ENCODE data around the gene SCGB3A1. TPM values are rescaled to one million over a fixed set of nuclear protein-coding genes. Genes with fewer than 3 reads are reported as not detected.
A peak's percentile ranks its signal among the peaks of the same experiment; 100 is the strongest.

SCGB3A1 gene
- total RNA-seq, 2 donors from 2014 or later: not detected

DNA sequence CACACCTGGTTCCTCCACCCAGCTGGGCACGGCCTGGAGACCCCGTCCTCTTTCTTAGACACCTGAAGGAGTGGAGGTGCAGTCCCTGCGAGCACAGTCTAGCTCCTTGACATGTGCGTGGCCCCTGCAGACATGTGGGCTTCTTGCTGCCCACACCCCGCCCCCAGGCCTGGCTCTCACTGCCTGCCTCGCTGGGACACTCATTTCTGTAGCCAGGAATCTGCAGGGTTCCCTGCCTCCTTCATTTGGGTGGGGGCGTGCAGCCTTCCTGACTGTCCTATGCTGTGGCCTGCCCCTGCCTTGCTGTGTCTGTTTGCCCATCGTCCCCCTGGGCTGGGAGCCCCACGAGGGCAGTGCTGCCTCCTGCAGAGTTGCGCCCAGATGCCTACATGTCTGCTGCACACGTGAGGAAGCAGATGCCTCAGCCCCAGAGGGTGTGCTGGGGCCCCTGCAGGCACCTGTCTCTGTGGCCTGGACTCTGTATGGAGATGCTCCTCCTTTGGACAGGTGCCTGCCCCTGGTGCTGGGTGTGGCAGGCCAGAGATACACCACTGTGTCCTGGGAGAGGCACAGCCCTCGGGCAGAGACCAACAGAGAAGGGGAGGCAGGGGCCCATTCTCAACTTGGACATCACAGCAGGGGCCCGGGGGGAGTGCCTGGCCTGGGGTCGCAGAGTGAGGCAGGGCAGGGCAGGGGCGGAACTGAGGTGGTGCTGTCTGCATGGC lies 35.5 kb upstream of the SCGB3A1 start:
- no peak for ATAC-seq
- intact Hi-C loops (cut with DNase I): no loop called here

DNA sequence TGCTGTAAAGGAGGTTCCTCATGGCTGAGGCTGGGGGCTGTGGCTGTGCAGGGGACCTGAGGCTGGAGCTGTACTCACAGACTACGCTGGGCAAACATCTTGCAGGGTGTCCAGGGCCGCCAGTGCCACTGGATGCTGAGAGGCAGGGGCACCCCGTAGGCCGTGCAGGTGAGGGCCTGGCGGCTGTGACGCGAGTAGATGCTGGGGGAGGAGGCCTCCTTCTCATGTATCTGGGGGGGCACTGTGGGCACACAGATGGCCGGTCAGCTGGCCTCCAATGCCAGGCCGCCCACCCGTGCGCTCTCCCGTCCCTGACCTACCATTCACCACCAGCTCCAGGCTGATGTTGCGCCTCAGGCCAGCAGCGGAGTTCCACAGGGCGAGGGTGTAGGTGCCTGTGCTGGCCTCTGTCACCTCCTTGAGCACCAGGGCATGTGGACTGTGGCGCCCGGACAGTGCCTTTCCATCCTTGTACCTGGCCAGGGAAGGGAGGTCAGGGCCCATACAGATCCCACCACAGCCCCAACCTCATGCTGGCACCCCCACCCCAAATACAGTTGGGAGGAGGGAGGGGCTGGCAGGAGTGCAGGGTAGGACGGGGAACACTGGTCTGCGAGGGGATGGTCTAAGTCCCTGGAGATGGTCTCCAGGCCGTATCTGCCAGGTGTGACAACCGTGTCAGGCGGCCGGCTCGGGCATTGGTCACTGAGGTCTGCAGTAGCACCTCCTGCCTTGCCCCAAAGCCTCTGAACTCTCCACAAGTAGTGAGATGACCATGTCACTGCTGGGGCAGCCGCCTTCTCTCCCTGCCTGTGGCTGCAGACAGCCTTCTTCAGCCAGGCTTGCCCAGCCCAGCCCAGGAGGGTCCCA lies 34.7 kb upstream of the SCGB3A1 start:
- no peak for DNase-seq
- no peak for ATAC-seq
- intact Hi-C loops (cut with DNase I): no loop called here

More for the DNA sequence above, 35.5 kb upstream of the SCGB3A1 start:
- DNase-seq: no peak

DNA sequence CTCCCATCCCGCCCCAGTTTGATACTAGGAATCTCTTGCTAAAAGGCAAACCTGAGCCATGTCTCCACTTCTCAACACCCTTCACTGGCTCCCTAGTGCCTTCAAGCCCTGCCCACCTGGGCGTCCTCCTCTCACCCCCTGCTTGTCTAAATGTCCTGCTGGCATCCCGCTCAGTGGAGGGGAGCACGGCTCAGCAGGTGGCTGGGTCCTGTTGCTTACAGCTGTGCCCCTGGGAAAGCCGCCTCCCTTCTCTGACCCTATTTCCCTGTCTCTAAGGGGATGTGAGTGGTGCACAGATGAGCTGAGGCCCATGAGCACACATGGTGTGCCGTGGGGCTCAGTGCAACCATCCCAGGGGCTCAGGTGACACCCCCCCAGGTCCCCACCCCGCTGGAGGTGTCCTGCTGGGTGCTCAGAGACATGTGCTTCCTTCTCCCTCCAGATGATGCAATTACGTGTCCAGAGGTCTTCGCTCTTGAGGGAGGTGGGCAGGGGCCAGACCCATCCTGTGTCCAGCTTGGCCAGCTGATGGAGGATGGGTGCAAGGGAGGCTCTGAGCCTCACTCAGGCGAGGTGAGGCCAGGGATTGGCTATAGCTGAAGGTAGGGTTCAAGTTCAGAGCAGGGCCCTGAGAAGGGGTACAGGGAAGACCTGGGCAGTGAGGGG lies 34.0 kb upstream of the SCGB3A1 start:
- intact Hi-C loops (cut with DNase I): no loop called here
- ATAC-seq (no peak), DNase-seq (no peak)

DNA sequence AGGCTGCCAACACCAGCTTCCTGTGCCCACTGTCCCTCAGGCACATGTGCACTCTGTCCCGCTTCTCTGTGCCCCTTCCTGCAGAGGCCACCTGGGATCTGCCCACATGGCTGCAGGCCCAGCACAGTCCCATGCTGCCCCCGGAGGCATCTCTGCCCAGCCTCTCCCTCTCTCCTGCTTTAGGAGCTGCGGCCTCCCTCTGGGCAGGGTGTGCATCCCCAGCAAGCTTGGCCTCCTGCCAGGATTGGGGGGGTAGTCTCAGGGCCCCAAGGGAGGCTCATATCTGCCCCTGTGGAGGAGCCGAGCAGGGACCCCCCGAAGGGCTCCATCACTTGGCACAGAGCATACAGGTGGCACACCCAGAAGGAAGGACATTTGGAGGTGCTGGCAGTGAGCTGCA lies 33.3 kb upstream of the SCGB3A1 start:
- intact Hi-C loops (cut with DNase I): no loop called here
- no peak for DNase-seq
- no peak for ATAC-seq

DNA sequence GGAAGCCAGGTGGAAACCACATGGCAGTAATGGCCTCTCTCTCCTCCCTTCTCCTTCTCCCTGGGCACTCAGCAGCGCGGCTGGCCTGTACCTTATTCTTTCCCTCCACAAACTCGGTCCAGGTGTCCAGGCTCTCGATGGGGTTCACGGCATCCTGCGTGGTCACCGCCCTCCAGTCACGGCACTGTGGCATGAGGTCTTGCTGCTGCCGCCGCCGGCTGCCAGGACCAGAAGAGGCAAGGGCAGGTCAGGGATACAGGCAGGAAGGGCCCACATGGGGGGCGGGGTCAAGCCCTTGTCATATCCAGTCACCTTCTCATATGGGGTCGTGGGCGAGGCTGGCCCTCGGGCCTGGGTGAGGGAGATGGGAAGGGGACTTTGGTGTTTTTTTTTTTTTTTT lies 32.5 kb upstream of the SCGB3A1 start:
- intact Hi-C loops (cut with DNase I): no loop called here
- DNase-seq (no peak), ATAC-seq (no peak)

DNA sequence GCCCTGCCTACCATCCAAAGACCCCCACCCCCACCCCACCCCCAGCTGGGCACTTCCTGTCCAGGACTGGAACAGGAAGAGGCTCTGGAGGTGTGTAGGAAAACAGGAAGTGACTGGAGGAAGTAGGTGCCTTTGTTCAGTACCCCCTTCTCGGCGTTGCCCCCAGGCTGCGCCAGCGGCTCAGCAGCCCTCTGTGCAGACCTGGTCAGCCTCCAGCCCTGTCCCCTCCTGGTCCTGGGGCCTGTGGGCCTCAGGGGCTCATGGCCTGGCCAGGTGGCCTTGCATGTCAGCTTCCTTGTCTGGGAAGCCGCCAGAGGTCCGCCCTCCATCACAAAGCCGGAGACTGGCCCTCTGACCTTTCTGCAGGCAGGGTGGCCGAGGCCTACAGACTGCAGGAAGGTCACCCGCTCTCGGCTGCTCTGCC lies 32.1 kb upstream of the SCGB3A1 start:
- DNase-seq: no peak
- intact Hi-C loops (cut with DNase I): no loop called here
- peak; percentile 6 to 53 for ATAC-seq

DNA sequence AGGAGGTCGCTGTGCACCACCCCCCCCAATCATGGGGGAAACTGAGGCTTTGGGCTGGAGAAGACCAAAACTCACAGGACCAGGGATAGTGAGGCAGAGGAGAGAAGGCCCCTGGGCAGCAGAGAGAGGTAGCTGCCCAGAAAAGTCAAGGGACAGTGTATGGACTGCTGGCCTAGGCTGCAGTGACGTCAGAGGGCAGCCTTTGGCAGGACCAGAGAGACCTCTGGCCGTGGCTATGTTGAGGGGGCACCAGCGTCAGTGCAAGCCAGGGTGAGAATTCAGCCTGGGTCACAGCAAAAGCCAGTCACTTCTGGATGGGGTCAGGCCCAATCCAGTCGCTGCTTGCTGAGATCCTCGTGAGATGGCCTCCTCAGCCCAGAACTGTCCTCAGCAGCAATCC lies 31.6 kb upstream of the SCGB3A1 start:
- no peak for DNase-seq
- no peak for ATAC-seq
- intact Hi-C loops (cut with DNase I): no loop called here

DNA sequence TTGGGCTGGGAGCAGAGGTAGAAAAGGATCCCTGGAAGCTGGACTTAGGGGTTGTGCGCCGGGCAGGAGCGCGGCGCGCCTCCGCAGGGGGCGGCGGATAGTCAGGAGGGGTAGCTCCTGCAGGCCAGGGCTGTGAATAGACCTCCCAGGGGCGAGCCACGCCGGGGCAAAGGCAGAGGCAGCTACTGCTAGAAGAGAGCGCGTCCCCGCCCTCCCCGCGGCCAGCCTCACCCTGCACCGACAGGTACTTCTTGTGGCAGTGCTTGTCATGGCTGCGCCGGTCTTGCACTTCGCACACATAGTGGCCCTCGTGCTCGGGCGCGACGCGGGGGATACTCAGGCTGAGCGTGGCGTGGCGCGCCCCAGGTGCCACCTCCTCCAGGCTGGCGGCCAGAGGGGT lies 30.0 kb upstream of the SCGB3A1 start:
- intact Hi-C loops (cut with DNase I): no loop called here
- DNase-seq (no peak), ATAC-seq (no peak)

DNA sequence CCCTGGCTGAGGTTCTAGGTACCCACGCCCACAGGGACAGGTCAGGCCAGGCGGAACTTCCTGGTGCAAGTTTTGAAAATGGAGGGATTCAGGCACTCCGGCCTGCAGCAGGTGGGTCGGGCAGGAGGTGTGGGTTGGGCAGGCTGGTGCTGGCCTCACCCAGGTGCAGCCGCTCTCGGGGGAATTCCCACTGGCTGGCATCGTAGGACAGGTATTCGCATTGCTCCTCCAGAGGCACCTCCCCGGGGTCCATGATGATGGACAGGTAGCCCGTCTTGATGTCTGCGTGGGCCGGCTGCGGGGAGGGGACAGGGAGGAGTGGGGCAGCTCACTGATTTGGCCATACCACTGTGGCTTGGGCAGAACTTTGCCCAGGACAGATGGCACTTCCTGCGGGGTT lies 28.7 kb upstream of the SCGB3A1 start:
- DNase-seq: no peak
- no peak for ATAC-seq
- intact Hi-C loops (cut with DNase I): no loop called here

DNA sequence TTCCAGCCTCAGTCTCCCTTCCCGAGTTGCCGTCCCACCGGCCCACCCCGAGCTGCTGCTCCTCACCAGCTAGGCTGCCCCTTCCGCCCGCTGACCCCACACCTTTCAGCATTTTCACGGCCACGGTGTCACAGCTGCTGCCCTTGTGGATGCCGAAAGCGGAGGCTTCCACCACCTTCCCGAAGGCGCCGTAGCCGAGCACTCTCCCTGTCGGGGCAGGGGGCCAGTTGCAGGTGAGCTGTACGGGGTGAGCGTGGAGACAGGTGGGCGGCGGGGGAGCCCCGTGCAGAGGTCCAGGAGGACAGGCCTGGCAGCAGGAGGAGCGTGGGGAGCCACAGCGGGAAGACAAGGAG lies 28.2 kb upstream of the SCGB3A1 start:
- no peak for DNase-seq
- ATAC-seq: no peak
- intact Hi-C loops (cut with DNase I): no loop called here

DNA sequence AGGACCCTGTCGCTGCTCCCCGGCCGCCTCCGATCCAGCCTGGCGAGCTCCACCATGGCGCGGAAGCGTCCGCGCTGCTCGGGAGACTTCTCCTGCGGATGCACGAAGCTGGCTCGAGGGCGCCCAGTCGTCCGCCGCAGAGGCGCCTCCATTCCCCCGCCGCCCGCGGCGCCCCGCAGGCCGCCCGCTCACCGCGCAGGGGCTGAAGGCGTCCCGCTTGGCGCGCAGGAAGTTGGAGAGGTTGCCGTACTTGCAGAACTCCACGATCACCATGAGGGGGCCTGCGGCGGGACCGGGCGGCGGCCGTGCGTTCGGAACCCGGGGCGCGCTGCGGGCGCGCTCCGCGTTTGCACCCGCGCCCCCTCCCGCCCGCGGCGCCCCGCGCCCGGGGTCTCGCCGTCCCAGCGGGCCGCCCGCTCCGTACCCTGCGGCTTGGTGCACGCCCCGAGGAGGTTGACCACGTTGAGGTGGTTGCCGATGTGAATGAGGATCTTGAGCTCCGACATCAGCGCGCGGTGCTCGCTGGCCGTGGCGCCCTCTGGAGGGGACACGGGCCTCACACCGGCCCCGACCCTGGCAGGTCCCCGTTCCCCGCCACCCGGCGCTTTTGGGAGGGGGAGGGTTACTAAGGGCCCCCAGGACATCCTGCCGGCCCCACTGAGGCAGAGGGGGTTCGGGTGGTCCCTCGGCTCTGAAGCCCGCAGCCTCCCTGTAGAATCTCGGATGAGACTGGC lies 27.7 kb upstream of the SCGB3A1 start:
- DNase-seq (no peak), ATAC-seq (no peak)
- intact Hi-C loops (cut with DNase I): no loop called here

DNA sequence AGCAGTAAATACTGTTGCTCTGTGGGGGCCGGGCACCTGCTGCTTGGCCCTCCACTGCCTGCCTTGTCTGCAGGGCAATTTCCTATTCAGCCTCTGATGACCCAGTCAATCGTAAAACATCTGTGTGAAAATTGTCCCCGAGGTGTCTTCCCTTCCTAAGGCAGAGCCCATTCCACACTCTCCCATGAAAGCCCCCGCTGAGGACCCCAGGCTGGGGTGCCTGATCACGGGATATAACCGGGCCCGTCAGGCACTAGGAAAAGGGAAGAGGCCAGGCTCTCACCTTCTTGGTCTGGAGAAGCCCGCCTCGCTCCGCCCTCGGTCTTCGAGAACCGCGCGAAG lies 27.2 kb upstream of the SCGB3A1 start:
- ATAC-seq: no peak
- no peak for DNase-seq
- intact Hi-C loops (cut with DNase I): no loop called here

DNA sequence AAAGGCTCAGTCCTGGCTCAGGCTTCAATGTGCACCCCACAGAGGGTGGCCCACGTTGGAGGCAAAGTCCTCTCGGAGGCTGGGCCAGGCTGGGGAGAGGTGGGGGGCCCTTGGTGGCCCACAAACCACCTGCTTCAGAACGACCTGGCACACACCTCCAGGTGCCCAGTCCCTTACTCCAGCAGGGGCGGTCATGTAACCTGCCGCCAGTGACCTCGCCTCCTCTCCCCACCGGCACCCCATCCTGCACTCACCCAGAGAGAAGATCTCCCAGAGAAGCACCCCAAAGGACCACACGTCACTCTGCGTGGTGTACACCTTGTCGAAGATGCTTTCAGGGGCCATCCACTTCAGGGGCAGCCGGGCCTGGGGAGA lies 22.5 kb upstream of the SCGB3A1 start:
- no peak for ATAC-seq
- intact Hi-C loops (cut with DNase I): no loop called here
- DNase-seq: no peak

DNA sequence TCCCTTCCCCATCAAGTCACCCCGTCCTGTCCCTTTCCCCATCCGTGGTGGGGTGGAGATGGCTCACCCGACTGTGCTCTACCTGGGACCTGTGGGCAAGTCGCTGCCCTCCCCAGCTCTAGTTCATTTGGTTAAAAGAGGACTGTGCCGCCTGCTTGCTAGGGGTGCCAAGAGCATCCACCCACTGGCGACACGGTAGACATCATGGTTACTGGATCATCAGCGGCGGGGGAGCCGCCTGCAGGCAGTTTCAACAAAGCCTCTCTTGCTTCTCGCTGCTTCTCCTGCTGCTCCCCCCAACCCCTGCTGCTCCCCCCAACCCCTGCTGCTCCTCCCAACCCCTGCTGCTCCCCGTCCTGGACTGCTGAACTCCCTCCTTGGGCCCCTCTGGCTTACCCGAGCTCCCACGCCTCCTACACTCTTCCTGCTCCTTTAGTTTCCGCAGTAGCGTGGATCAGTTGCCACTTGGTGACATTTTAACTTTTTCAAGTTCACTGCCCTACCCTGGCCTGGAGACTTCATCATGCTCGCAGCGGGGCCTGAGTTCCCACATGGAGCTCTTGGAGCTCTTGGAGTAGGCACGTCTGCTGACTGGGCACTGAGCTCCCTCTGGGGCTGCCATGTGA lies 22.0 kb upstream of the SCGB3A1 start:
- DNase-seq: no peak
- intact Hi-C loops (cut with DNase I): no loop called here
- ATAC-seq: no peak

DNA sequence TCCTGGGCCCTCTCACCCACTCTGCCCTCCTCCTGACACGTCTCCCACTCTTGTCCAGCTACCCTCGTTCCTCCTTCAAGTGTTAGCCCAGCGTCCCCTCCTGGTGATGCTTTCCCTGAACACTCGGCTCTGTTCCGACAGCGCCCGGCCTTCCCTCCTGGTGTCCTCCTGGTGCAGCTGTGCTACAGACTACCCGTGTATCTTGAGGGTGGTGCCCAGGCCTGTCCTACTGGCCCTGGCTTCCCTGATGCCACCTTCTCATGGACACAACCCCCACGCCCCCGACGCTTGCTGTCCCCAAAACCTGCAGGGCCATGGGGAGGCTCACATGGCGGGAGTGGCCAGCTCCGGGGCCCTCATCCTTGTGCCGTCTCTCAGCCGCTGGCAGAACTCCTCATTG lies 21.4 kb upstream of the SCGB3A1 start:
- intact Hi-C loops (cut with DNase I): no loop called here
- DNase-seq (no peak), ATAC-seq (no peak)

DNA sequence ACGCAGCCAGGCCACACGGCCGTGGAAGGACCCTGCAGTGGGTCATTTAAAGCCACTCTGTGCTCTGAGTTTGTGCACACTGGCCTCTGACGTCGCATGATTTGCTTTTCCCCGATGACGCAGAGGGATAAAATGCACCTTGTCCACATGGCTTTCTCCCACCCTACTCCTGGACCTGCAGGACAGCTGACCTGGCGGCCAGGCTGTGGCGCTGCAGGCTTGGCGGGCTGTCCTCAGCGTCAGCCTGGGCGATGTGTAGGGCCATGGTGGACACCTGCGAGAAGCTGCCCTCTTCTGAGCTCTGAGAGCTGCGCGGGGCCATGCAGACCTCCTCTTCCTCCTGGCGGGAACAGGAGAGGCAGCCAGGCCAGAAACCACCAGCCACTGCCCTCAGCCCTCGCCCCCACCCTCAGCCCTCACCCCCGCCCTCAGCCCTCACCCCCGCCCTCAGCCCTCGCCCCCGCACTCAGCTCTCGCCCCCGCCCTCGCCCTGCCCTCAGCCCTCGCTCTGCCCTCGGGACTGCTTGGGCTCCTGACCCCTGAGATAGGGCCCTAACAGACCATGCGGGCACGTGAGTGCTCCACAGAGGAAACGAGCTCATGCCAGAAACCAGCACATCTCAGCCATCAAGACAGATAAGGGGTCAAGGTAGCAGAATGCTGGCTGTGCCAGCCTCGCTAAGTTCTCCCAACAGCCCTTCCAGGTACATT lies 20.0 kb upstream of the SCGB3A1 start:
- intact Hi-C loops (cut with DNase I): no loop called here
- DNase-seq (no peak), ATAC-seq (no peak)

DNA sequence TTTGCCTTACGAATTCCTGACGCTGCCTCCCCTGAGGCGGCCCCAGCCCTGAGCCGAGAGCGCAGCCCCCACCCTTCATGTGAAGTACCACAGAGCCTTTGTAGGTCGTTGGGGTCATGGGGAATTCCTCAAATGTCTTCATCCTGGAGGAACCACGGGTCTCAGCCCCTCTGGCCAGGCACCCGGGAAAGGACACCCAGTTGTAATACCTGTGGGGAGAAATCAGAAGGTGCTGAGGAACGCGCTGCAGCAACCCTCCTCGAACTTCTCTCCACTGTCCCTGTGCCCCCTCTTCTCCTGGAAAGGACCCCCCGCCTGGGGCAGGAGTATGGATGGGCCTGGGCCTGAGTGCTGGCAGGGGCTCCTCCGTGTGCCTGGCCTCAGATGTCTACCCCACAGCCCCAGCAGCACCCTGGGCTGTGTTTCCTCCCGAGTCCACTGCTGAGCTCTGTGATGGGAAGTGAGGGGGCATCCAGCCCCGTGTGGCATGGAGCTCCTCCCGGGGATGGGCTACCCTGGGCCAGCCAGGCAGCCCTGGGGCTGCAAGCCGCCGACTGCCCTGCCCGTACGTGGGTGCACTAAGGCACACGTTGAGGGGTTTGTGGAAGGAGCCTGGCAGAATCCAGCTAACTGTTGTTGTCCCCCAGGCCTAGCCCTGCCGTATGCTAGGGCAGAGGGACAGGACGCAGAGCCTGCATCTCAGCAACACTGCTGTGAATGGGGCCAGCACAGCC lies 18.7 kb upstream of the SCGB3A1 start:
- intact Hi-C loops (cut with DNase I): no loop called here
- no peak for DNase-seq
- no peak for ATAC-seq

DNA sequence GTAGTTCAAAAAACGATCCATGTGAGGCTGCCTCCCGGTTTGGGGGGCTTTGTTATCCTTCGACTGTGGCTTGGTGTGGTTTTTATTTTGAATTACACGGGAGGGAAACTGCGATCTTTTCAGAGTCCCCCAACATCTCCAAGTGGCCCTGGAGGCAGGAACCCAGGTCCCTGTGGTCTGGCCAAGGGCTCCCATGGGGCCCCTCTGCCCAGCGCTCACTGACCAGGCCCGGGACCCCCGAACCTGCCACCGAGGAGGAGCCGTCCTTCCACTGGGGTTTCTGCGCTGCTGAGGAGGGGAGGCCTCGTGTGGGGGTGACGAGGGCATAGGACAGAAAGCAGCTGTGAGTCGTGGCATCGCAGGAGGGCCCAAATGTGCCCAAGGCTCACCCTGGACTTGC lies 18.1 kb upstream of the SCGB3A1 start:
- intact Hi-C loops (cut with DNase I): no loop called here
- ATAC-seq (no peak), DNase-seq (no peak)
